ENCODE results near the gene ZNF608. TPM values are rescaled to one million over a fixed set of nuclear protein-coding genes. Genes with fewer than 3 reads are reported as not detected.

The ZNF608 gene
- total RNA-seq, 1 experiment from 2014 or later = 23.9 TPM

DNA sequence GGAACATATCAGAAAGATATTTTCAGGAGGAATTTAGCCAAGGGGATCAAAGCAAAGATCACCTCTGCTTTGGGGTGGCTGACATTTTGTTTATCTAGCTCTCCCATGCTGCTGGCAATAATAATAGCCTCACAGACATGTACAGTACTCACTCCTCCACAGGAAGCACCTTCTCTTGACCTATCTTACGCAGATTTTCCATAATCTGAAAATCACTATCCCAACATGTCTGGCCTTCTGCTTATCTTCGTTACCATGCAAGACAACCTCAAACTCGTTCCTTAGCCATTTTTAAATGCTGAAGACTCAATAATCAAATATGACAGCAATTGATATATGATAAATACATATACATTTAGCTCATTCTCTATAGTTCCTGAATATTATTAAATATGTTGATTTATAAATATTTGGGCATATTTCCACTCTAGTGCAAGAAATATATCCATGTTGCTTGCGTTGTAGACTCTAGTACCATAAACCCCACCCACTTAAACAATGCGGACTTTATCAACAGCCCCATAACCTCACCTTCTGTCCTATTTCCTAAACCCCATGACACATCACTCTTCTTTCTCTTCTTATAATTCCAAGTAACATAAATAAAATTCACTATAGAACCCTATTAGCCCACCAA, 18.0 kb downstream of the ZNF608 start:
- no peak for DNase-seq (ENCODE audit: low read depth)
- in situ Hi-C loops (cut with HindIII; ENCODE audit: low pct_unique_long_range_greater_than_20kb, low sequenced_read_pairs) = no loop called here

DNA sequence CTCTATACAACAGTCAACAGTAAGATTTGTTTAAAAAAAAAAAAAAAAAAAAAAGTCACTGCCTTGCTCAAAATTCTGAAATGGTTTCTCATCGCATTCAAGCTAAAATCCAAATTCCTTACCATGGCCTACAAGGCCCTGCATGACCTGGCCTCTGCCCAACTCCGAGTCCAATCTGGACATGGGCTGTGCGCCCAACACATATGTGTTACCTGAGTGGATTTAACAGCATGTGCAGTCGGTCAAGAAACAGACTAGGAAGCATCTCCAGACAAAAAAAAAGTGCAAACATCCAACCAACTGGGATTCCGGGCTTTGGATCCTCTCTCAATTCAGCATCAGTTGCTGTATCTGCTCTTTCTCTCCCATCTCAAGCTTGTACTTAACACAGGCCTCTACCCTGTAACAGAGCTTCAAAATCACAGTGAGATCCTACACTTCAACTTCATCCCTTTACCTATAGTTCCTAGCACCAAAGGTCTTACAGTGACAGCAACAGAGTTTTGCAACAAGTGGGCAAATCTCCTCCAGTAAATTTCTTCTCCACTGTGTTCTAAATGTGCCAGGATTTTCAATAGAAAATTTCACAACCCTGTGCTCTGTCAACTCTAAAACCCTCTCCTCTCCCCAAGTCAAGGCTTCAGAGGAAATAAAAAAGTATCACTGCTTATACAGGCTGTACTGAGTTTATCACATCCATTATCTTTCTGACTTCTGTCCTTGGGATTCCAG, 19.6 kb downstream of the ZNF608 start:
- no peak for DNase-seq (ENCODE audit: low read depth)
- in situ Hi-C loops (cut with HindIII; ENCODE audit: low pct_unique_long_range_greater_than_20kb, low sequenced_read_pairs) = no loop called here

DNA sequence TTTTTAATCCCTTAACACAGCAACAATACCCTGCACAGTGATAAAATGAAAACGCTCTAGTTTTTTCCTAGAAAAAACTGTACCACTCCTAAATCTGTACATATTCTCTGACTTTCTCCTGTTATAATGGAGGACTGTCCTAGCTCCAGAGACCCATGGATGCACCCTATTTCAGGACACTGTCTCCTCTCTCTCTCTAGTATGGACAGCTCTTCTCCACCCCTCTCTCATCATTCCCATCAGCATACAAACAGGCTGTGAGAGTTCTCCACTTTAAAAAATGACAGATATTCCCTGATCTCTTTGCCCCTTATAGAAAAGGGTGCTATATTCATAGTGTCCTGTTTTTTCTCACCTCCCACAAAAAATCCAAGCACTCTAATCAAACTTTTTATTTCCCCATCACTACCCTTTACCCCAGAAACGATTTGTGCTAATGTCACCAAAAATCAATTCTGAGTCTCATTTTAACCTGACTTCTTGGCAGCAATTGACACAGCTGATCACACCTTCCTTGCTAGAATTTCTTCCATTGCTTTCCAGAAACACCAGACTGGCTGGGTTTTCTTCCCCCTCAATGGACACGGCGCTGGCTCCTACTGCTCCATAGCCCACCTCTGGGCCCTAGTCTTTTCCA, 20.7 kb downstream of the ZNF608 start:
- in situ Hi-C loops (cut with HindIII; ENCODE audit: low pct_unique_long_range_greater_than_20kb, low sequenced_read_pairs) = no loop called here
- DNase-seq (ENCODE audit: low read depth) = no peak

DNA sequence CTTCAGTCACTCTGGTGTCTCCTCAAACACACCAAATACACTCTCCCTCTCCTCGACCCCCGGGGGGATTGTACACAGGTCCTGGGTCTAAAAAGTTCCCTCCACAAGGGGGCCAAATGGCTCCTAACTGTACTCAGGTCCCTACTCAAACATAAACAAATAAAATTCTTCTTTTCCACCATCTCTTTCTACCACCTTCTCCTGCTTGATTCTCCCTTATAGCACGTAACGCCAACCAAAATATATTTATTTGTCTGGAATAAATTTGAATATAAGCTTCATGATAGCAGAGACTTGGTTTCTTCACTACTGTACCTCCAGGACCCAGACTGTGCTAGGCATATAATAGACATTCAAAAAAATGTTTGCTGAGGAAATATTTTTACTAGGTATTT, 21.4 kb downstream of the ZNF608 start:
- no peak for DNase-seq (ENCODE audit: low read depth)
- in situ Hi-C loops (cut with HindIII; ENCODE audit: low pct_unique_long_range_greater_than_20kb, low sequenced_read_pairs) = no loop called here

DNA sequence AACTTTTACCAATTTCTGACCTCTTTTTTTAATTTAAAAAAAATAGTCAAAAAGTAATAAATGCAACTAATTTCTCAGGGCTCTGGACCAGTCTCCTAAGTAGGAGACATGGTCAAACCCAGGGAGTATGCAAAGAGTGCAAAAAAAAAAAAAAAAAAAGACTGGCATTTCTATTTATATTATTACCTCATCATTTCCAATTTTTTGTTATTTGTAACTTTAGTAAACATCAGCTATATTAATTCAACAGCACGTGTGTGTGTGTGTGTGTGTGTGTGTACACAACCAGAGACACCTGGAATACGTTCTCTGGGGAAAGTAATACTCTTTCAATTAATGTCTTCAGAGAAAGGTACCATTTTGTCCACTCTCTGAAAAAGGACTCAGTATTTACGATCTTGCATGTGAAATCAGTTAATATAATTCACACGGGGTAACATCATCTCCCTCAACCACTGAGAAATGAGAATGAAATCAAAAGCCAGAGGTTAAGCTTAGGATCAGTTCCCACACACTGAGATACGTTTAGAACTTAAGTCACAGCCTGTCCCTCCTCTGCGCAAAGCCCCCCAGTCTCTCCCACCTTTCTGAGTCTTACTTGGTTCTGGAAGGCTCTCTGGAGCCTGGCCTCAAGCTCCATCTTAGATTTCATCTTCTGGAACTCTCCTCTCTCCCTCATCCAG, 21.9 kb downstream of the ZNF608 start:
- no peak for DNase-seq (ENCODE audit: low read depth)
- in situ Hi-C loops (cut with HindIII; ENCODE audit: low pct_unique_long_range_greater_than_20kb, low sequenced_read_pairs) = no loop called here

DNA sequence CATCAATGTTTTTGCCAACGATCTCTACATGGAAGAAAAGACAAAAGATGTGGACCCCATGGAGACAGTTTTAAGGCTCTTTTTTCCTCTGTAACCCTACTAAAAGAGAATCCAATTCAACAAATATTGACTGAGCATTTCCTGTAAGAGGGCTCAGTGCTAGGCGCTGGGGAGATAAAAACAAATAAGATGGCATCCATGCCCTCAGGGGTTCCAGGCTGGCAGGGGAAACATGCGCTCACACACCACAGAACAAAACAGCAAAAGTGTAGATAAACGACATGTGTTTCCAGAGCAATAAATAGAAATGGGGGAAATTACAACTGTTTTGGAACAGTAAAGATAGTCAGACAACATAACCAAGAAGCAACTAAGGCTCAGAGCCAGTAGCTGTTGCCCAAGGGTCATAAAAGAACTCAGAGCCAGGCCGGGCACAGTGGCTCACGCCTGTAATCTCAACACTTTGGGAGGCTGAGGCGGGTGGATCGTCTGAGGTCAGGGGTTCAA, 25.2 kb downstream of the ZNF608 start:
- no peak for DNase-seq (ENCODE audit: low read depth)
- in situ Hi-C loops (cut with HindIII; ENCODE audit: low pct_unique_long_range_greater_than_20kb, low sequenced_read_pairs) = no loop called here

DNA sequence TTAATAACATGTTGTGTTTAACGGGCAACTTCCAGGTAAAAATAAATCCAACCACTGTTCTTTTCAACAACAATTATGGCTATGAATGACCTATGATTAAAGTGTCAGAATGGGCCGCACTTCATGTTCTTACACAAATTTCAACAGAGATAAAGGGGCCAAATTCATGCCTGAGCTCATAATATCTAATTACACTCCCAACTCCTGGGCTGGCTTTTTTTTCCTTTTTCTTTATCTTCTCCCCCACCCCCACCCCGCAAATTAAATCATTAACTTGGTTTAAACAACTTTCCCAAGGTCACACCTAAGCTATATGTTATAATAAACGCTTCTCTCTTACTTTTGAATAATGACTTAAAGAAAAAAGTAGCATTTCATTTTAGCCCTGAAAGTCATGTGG, 25.8 kb downstream of the ZNF608 start:
- in situ Hi-C loops (cut with HindIII; ENCODE audit: low pct_unique_long_range_greater_than_20kb, low sequenced_read_pairs) = no loop called here
- DNase-seq (ENCODE audit: low read depth) = no peak

DNA sequence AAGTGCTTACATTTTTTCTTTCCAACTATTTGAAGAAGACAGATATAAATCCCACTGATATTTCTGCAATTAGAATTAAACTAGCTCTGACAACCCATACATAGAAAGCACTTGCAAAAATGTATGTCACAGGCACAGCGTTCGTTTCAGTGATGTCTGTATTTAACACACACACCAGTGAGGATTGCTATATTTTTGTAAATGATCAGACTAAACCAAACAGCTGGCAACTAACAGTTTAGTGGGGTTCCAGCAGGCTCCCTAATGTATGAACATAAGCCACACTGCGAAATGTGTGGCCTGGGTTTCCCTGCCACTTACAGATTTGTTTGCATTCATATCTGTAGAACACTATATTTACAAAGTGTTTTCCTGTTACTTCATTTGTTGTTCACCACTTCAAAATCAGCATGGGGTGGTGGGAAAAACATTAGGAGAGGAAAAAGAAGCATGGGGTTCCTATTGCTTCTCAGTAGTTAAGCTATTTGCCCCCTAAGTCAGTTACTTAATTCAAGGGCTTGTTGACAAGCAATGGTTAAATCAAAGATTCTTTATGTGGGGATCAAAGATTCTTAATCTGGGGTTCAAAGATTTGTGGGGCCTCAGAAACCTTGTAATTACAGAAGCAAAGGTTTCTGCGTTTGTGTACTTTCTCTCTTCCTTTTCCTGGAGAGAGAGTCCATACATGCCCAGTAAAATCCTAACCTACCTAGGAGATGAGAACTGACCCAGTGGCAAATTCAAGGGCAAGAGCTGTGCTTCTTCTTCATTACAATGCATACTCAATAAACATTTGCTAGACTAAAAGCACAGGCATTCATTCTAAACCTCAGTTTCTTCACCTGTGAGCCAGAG, 27.1 kb downstream of the ZNF608 start:
- in situ Hi-C loops (cut with HindIII; ENCODE audit: low pct_unique_long_range_greater_than_20kb, low sequenced_read_pairs) = no loop called here
- no peak for DNase-seq (ENCODE audit: low read depth)

DNA sequence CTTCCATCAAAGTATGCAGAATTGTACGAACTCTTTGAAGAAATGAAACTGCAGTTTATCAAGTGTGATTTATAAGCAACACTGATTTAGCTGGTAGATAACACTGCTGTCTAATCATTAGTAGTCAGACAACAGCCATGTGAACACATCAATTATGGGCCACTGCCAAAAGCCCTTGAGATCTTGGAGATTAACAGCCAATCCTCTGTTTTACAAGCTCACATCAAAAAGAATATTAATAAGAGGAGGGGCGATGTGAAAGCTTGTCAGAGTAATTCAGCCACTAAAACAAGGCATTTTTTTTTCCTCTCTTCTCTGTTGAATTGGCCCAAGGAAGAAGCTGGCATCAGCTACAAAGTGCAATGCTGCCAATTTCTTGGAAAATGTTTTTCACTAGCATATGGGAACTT, 28.1 kb downstream of the ZNF608 start:
- in situ Hi-C loops (cut with HindIII; ENCODE audit: low pct_unique_long_range_greater_than_20kb, low sequenced_read_pairs) = no loop called here
- peak; percentile 35 for DNase-seq (ENCODE audit: low read depth)

DNA sequence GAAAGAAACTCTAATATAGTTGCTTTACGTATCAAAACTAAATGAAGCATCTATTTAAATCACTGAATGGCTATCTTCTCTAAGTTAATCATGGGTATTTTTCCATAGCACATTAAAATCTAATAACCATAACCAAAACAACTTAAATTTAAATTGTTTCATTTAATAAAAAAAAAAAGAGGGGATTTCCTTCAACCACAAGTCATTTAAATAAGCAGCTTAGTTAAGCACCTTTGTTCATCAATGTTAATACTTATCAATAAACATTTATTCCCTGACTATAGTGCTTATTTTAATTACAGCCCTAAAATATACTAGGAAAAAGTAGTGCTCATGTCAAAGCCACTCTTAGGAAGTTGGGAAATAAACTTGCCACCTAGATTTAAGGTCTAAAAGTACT, 30.3 kb downstream of the ZNF608 start:
- in situ Hi-C loops (cut with HindIII; ENCODE audit: low pct_unique_long_range_greater_than_20kb, low sequenced_read_pairs) = no loop called here
- no peak for DNase-seq (ENCODE audit: low read depth)

DNA sequence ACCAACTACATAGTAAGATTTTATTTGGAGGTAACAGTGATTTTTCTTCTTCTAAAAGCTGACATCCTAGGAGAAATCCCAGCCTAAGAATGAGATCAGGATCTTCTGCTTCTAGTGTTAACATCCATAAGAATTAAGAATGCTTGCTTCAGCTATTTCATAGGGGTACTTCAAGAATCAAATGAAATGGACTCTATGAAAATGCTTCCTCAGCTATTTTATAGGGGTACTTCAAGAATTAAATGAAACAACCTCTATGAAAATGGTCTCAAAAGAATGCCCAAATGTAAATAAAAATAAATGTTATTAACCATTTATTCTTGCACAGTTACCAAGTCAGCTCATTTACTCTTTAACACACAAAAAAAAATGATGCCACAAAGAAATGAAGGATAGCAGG, 31.5 kb downstream of the ZNF608 start:
- in situ Hi-C loops (cut with HindIII; ENCODE audit: low pct_unique_long_range_greater_than_20kb, low sequenced_read_pairs) = no loop called here
- DNase-seq (ENCODE audit: low read depth) = no peak

DNA sequence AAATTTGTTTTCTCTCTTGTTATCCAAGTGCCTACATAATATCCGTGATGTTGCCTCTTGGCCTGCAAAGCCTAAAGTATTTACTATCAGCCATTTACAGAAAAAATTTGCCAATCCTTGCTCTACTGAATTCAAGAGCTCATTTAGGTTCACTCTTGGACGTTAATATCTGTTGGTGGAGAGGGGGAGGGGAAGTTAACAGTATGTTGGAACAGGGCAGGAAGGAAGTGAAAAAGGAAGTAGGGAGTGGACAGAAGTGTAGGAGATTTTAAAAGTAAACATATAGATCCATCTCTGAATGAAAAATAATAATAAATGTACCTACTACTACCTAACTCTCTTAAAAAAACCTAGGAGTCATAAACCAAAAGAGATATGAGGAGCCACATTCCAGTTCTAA, 32.8 kb downstream of the ZNF608 start:
- no peak for DNase-seq (ENCODE audit: low read depth)

DNA sequence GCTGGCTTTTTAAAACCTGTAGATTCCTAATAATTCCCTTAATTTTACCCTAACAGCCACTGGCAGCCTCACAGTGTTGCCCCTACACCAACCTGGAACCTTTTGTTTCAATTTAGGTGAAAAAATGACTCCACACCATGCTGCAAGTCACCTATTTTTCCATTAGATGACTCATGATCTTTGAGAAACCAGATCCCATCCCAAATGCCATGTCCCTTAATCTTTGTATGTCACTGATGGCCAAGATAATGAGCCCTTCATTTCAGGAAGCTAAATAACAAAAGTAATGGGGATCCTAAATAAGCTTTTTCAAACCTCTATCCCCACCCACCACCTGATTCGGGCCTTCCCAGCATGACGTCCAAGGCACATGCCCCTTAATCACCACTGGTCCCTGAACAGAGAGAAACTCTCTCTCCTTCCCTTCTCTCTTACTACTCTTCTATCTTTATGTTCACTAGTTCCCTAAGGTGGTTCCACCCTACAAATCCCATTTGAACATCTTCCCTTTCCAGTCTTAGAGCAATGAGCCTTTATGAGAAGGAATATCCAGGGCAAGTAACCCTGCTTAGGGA, 33.6 kb downstream of the ZNF608 start:
- no peak for DNase-seq (ENCODE audit: low read depth)
- in situ Hi-C loops (cut with HindIII; ENCODE audit: low pct_unique_long_range_greater_than_20kb, low sequenced_read_pairs) = no loop called here

More for the DNA sequence above, 32.8 kb downstream of the ZNF608 start:
- in situ Hi-C loops (cut with HindIII; ENCODE audit: low pct_unique_long_range_greater_than_20kb, low sequenced_read_pairs) = no loop called here

DNA sequence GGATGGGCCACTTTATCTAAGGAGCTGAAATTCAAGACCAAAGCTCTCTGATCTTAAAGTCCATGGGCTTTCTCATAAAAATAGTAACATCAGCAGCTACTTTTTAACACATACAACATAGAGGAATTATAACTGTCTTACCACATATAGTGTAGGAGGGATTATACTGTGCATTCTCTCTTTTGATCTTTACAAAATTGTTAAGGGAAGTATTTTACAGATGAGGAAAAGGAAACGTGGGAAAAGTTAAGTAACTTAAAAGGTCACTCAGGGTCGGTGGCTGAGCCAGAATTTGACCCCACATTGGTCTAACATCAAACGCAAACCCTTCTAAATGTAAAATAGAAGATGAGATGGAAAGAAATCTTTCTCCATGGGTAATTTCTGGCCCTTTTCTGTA, 38.4 kb downstream of the ZNF608 start:
- in situ Hi-C loops (cut with HindIII; ENCODE audit: low pct_unique_long_range_greater_than_20kb, low sequenced_read_pairs) = no loop called here
- no peak for DNase-seq (ENCODE audit: low read depth)

DNA sequence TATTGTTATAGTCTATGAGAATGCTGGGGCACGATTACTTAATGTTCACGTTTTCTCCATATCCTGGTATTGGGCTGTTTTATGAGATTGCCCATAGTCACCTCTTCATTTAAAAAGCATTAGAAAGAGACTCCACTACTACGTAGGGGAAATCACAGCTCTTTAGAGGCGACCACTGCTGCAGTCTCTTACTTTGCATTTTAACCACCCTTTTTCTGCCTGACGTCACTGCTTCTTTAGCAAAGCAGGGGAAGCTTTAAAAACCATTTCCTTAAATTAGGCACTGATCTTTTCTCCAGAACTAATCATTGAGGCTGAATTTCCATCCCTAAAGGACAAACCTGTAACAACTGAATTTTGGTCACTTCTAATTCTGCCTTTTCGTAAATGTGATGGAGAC, 38.9 kb downstream of the ZNF608 start:
- DNase-seq (ENCODE audit: low read depth) = no peak
- in situ Hi-C loops (cut with HindIII; ENCODE audit: low pct_unique_long_range_greater_than_20kb, low sequenced_read_pairs) = no loop called here

DNA sequence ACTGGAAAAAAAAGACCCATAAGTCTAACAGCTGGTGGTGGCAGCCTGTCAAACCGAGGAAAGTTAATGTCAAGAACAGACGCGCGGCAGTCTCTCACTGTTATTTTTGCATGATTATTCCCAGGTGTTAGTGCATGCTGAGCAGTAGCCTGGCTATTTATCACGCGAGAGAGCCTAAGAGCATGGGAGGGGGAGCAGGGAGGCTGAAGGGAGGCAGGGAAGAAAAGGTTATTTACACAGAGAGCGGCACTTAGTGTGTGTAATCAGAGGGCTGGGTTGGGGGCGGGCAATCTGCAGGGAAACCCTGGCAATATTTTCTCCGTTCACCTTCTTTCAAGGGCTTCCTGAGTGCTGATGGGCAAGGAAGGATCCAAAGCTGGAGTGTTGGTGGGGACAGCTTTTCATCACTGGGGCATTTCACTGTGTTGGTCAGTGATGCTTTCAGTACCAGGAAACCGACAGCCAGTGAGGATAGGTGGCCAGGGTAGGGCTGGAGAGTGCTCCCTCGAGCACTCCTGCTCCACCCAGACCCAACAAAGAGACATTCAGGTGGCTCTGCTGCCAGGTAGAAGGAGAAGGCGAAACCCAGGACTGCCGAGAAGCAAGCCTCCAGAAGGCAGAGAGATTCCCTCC, 39.6 kb downstream of the ZNF608 start:
- in situ Hi-C loops (cut with HindIII; ENCODE audit: low pct_unique_long_range_greater_than_20kb, low sequenced_read_pairs) = no loop called here
- DNase-seq (ENCODE audit: low read depth) = no peak

DNA sequence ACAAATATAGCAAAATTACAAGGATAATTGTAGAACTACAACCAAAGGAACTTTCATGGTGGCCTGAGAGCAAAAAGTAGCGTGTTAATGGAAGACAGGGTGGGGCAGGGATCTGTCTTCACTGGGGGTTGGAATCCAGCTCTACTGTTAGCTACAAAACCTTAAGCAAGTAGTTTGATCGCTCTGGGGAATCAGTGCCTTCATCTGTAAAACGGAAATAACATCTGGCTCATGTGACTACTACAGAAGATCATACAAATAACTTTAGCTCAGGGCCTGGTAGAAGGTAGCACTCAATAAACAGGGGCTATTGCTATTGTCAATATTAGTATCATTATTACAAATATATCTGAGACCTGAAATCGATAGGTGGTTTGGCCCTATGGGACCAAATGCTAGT, 40.4 kb downstream of the ZNF608 start:
- DNase-seq (ENCODE audit: low read depth) = no peak
- in situ Hi-C loops (cut with HindIII; ENCODE audit: low pct_unique_long_range_greater_than_20kb, low sequenced_read_pairs) = no loop called here
